Measurements from ENCODE around the gene ANKRD55.

- TF ChIP-seq CTCF (IDR thresholded peaks at IDR 0.05) (no peak), EZH2 (IDR thresholded peaks at IDR 0.05; ENCODE audit: borderline replicate concordance, insufficient read depth, low read depth, low read length, poor library complexity, severe bottlenecking) (no peak)
Observed at GRCh38 chr5:56155992-56156584, 77.0 kb downstream of the ANKRD55 start.

All from B cell (primary cell).